GM20000 (cell line): ENCODE data around the gene CSGALNACT2.

ENCODE experiments used
- DNase-seq: peaks from one replicate; pipeline ENCODE4 v3.0.0; 2012; ENCODE audit warnings: low spot score
- TF ChIP-seq, protein P1 (sequence below): IDR thresholded peaks from 2 replicates; pipeline ENCODE4 v1.5.1; 2012; ENCODE audit warnings: mild to moderate bottlenecking, control low read depth; ENCODE audit errors: extremely low read depth, missing control alignments

Gene CSGALNACT2

DNA sequence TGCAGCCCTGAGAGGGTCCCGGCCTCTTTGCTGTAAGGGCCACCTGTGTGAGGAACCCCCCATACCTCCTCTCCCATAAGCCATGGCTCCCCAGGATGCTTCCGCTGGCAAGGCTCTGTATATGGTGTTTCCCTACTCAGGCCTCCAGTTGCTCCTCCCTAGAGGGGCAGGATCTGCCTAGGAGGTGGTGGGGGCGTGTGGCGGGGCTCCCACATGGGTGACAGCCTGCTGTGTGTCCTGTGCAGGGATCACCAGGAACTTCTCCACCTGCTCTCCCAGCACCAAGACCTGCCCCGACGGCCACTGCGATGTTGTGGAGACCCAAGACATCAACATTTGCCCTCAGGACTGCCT, 25.7 kb upstream of the CSGALNACT2 start:
- TF ChIP-seq, protein P1, sequence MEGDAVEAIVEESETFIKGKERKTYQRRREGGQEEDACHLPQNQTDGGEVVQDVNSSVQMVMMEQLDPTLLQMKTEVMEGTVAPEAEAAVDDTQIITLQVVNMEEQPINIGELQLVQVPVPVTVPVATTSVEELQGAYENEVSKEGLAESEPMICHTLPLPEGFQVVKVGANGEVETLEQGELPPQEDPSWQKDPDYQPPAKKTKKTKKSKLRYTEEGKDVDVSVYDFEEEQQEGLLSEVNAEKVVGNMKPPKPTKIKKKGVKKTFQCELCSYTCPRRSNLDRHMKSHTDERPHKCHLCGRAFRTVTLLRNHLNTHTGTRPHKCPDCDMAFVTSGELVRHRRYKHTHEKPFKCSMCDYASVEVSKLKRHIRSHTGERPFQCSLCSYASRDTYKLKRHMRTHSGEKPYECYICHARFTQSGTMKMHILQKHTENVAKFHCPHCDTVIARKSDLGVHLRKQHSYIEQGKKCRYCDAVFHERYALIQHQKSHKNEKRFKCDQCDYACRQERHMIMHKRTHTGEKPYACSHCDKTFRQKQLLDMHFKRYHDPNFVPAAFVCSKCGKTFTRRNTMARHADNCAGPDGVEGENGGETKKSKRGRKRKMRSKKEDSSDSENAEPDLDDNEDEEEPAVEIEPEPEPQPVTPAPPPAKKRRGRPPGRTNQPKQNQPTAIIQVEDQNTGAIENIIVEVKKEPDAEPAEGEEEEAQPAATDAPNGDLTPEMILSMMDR = no peak
- no peak for DNase-seq

GRCh38 chr10:43113201-43114087, 24.8 kb upstream of the CSGALNACT2 start:
- TF ChIP-seq, protein P1 = no peak
- DNase-seq = no peak

GRCh38 chr10:43114088-43114742, 24.0 kb upstream of the CSGALNACT2 start:
- DNase-seq = no peak

GRCh38 chr10:43114743-43115611, 23.3 kb upstream of the CSGALNACT2 start:
- no peak for DNase-seq
- TF ChIP-seq, protein P1 = no peak

More at GRCh38 chr10:43114088-43114742, 24.0 kb upstream of the CSGALNACT2 start:
- TF ChIP-seq, protein P1 = no peak

DNA sequence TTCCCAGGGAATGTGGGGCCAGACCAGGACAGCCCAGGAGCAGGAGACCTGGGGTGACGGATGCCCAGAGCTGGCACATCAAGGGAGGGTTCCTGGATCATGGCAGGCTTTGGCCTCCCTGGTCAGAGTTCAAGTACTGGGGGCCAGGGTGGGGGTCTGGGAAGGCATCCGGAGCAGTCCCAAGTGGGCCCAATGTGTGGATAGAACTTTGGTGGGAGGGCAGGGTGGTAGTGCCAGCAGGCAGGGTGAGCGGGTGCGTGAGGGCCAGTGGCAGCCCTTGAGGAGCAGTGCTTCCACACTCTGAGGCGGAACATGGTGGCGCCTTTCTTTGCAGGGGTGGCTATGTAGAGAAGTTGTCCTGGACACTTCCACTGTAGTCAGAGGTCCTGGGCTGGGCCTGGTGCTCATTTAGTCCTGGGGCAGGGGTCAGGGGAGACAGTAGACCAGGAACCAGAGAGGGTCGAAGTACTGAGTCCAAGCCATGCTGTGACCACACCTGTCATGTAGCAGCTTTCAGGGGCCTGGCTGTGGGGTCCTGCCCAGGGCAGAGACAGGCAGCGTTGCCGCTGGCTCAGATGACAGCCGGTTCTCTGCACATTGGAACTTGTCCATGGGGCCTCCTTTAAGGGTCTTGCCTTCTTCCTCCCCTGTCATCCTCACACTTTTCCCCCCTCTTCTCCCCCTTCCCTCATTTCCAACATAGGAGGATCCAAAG, 22.2 kb upstream of the CSGALNACT2 start:
- TF ChIP-seq, protein P1 = no peak
- no peak for DNase-seq

GRCh38 chr10:43116596-43116995, 21.6 kb upstream of the CSGALNACT2 start:
- TF ChIP-seq, protein P1 = no peak
- DNase-seq = no peak
